Measurements from ENCODE around the gene AOX1. TPM values are rescaled to one million over a fixed set of nuclear protein-coding genes. Genes with fewer than 3 reads are reported as not detected.

AOX1 gene
- 90.5 and 162 TPM in 2 replicates for total RNA-seq

GRCh38 chr2:200585730-200586643 is at the start of gene AOX1:
TSS of gene AOX1 (plus strand) at chr2:200586014. CDS start at chr2:200586109, 95 bp downstream.

Other genes starting within 250 kb of the AOX1 start
- gene KCTD18, start 75.9 kb upstream of the AOX1 start, total RNA-seq = 27.8 and 31.2 TPM in 2 replicates
- gene SGO2, start 59.8 kb upstream of the AOX1 start, total RNA-seq = 11.8 and 12.2 TPM in 2 replicates
- 910 and 1,205 TPM in 2 replicates for gene BZW1, start 225.9 kb downstream of the AOX1 start, total RNA-seq